Measurements from ENCODE around the gene PTGR3. TPM values are rescaled to one million over a fixed set of nuclear protein-coding genes. Genes with fewer than 3 reads are reported as not detected.

PTGR3 gene
- total and polyA plus RNA-seq, 2 donors (not counting 1 experiment from before 2014, with no cell fraction given), result 27.5 to 30.2 TPM

- peaks cover 23 to 25% of the 10 kb centered on the region in 2 donors for H3K4me1 ChIP-seq (ENCODE audit: control insufficient read depth in 2 of 2, insufficient read depth in 2 of 2, low read length in 2 of 2)
- H3K4me3 ChIP-seq (ENCODE audit: control extremely low read depth in 1 of 5, extremely low read depth in 1 of 5, insufficient read depth in 1 of 5, low read depth in 2 of 5, low read length in 4 of 5), result no peak overlapping the region
- H2AFZ ChIP-seq (ENCODE audit: insufficient read depth, low read depth, low read length, poor library complexity, severe bottlenecking), result no peak overlapping the region
- H3K4me3 Mint-ChIP-seq, result no peak overlapping the region
- peaks cover 38% of the 10 kb centered on the region for H3K4me1 Mint-ChIP-seq
- TF ChIP-seq EZH2 (IDR thresholded peaks at IDR 0.05; ENCODE audit: borderline replicate concordance, insufficient read depth, low read depth, low read length, poor library complexity, severe bottlenecking) (no peak), CTCF (IDR thresholded peaks at IDR 0.05) (no peak)
- intact Hi-C loops (cut with micrococcal nuclease), result loop anchor here (10.0 kb wide), 1 partner anchor 1279 kb away; the partner anchor contains the start of gene ZNF516
- DNase-seq, result no peak
- WGBS (ENCODE audit: insufficient coverage), result no CpG with 5 or more reads among the region's 4 CpGs
- H3K27ac Mint-ChIP-seq, result no peak overlapping the region
- no peaks in the 10 kb centered on the region for H3K36me3 ChIP-seq (replicated peaks in 1 of 2; ENCODE audit: control extremely low read depth in 1 of 2, control insufficient read depth in 1 of 2, extremely low read depth in 1 of 2, insufficient read depth in 2 of 2, low read length in 1 of 2)
- no peaks in the 10 kb centered on the region for H3K27me3 ChIP-seq (replicated peaks in 1 of 4; ENCODE audit: control extremely low read depth in 1 of 4, control insufficient read depth in 3 of 4, insufficient read depth in 4 of 4, low read length in 3 of 4)
- no peaks in the 10 kb centered on the region for H4K20me1 ChIP-seq (ENCODE audit: control insufficient read depth, insufficient read depth, low read length, poor library complexity, severe bottlenecking)
- H3K27me3 Mint-ChIP-seq, result no peaks in the 10 kb centered on the region
- no peak for ATAC-seq (ENCODE audit: low read depth)
- H3K27ac ChIP-seq (ENCODE audit: low read length in 2 of 2), result no peak overlapping the region
- no peak overlapping the region for H3K9ac ChIP-seq (ENCODE audit: low read length)
- H3K9me3 Mint-ChIP-seq (ENCODE audit: insufficient read depth), result no peaks in the 10 kb centered on the region
- CTCF ChIA-PET, result no interaction called here
- peaks cover 52% of the 10 kb centered on the region for H3K79me2 ChIP-seq (ENCODE audit: control insufficient read depth, insufficient read depth, low read length)
- POLR2A ChIA-PET, result no interaction called here
- H3K4me2 ChIP-seq (replicated peaks; ENCODE audit: low read depth, low read length, poor library complexity, severe bottlenecking), result no peak overlapping the region
- H3K9me3 ChIP-seq (ENCODE audit: control extremely low read depth in 1 of 3, control insufficient read depth in 2 of 3, insufficient read depth in 1 of 3, low read length in 2 of 3), result no peaks in the 10 kb centered on the region
Measured at GRCh38 chr18:75215663-75216062, 6.7 kb upstream of the PTGR3 start.

GRCh38 chr18:75214766-75215510, 6.0 kb upstream of the PTGR3 start:
- ATAC-seq (ENCODE audit: low read depth) (no peak), DNase-seq (no peak)
- H3K27me3 Mint-ChIP-seq, result no peaks in the 10 kb centered on the region
- Histone ChIP-seq H3K9me3 (ENCODE audit: control extremely low read depth in 1 of 3, control insufficient read depth in 2 of 3, insufficient read depth in 1 of 3, low read length in 2 of 3) (no peaks in the 10 kb centered on the region), H3K79me2 (ENCODE audit: control insufficient read depth, insufficient read depth, low read length) (peaks cover 52% of the 10 kb centered on the region), H3K9ac (ENCODE audit: low read length) (no peak overlapping the region), H2AFZ (ENCODE audit: insufficient read depth, low read depth, low read length, poor library complexity, severe bottlenecking) (no peak overlapping the region), H3K36me3 (replicated peaks in 1 of 2; ENCODE audit: control extremely low read depth in 1 of 2, control insufficient read depth in 1 of 2, extremely low read depth in 1 of 2, insufficient read depth in 2 of 2, low read length in 1 of 2) (no peaks in the 10 kb centered on the region), H3K27ac (ENCODE audit: low read length in 2 of 2) (no peak overlapping the region), H3K4me3 (ENCODE audit: control extremely low read depth in 1 of 5, extremely low read depth in 1 of 5, insufficient read depth in 1 of 5, low read depth in 2 of 5, low read length in 4 of 5) (no peak overlapping the region), H3K4me1 (ENCODE audit: control insufficient read depth in 2 of 2, insufficient read depth in 2 of 2, low read length in 2 of 2) (peaks cover 26 to 30% of the 10 kb centered on the region in 2 donors), H3K27me3 (replicated peaks in 1 of 4; ENCODE audit: control extremely low read depth in 1 of 4, control insufficient read depth in 3 of 4, insufficient read depth in 4 of 4, low read length in 3 of 4) (no peaks in the 10 kb centered on the region), H3K4me2 (replicated peaks; ENCODE audit: low read depth, low read length, poor library complexity, severe bottlenecking) (no peak overlapping the region), H4K20me1 (ENCODE audit: control insufficient read depth, insufficient read depth, low read length, poor library complexity, severe bottlenecking) (no peaks in the 10 kb centered on the region)
- H3K4me1 Mint-ChIP-seq, result peaks cover 44% of the 10 kb centered on the region
- H3K27ac Mint-ChIP-seq, result no peak overlapping the region
- no peaks in the 10 kb centered on the region for H3K9me3 Mint-ChIP-seq (ENCODE audit: insufficient read depth)
- POLR2A ChIA-PET, result no interaction called here
- WGBS (ENCODE audit: insufficient coverage), result 99% methylated on average over 10 of the region's 12 CpGs
- intact Hi-C loops (cut with micrococcal nuclease), result loop anchor here (5.0 to 10.0 kb wide), 2 partner anchors 718 to 1280 kb away; partner anchors contain the start of genes CNDP2 and ZNF516
- TF ChIP-seq EZH2 (IDR thresholded peaks at IDR 0.05; ENCODE audit: borderline replicate concordance, insufficient read depth, low read depth, low read length, poor library complexity, severe bottlenecking) (no peak), CTCF (IDR thresholded peaks at IDR 0.05) (no peak)
- H3K4me3 Mint-ChIP-seq, result peak overlapping the region; percentile 13
- CTCF ChIA-PET, result no interaction called here
